ENCODE data around the gene SF3B1. TPM values are rescaled to one million over a fixed set of nuclear protein-coding genes. Genes with fewer than 3 reads are reported as not detected.

SF3B1 gene
- polyA plus RNA-seq, 3 donors = 105 to 494 (median 152) TPM

- H3K27me3 Mint-ChIP-seq (ENCODE audit: low read depth in 3 of 3) = peaks cover 0 to 7% (median 3%) of the 10 kb centered on the region in 3 donors
- no peak for DNase-seq
Measured at GRCh38 chr2:197358931-197359330, 75.9 kb downstream of the SF3B1 start.

GRCh38 chr2:197357986-197358385 lies 76.8 kb downstream of the SF3B1 start:
- Histone ChIP-seq H3K27ac (ENCODE audit: low read depth in 1 of 2, low read length in 2 of 2) (no peak overlapping the region), H3K9me3 (replicated peaks in 1 of 2; ENCODE audit: control insufficient read depth in 1 of 2, insufficient read depth in 1 of 2, low read length in 2 of 2) (no peaks in the 10 kb centered on the region), H3K79me2 (ENCODE audit: insufficient read depth, low read length) (no peaks in the 10 kb centered on the region), H3K4me3 (replicated peaks in 1 of 3; ENCODE audit: low read depth in 2 of 3, low read length in 3 of 3) (no peak overlapping the region), H3K27me3 (ENCODE audit: control insufficient read depth in 2 of 2, insufficient read depth in 2 of 2, low read length in 2 of 2) (no peaks in the 10 kb centered on the region), H2AFZ (ENCODE audit: insufficient read depth, low read depth, low read length, poor library complexity, severe bottlenecking) (no peak overlapping the region), H3K4me1 (ENCODE audit: control insufficient read depth in 1 of 2, insufficient read depth in 2 of 2, low read length in 2 of 2) (no peaks in the 10 kb centered on the region), H3K4me2 (replicated peaks; ENCODE audit: extremely low read depth, low read length, poor library complexity, severe bottlenecking) (no peak overlapping the region), H3K36me3 (replicated peaks in 1 of 2; ENCODE audit: control insufficient read depth in 1 of 2, insufficient read depth in 2 of 2, low read length in 2 of 2) (no peaks in the 10 kb centered on the region), H4K20me1 (ENCODE audit: insufficient read depth, low read length) (no peaks in the 10 kb centered on the region), H3K9ac (ENCODE audit: insufficient read depth, low read length, poor library complexity, severe bottlenecking) (no peak overlapping the region)
- Mint-ChIP-seq H3K4me3 (no peak overlapping the region), H3K9me3 (peaks cover 0 to 3% (median 0%) of the 10 kb centered on the region in 7 donors), H3K27ac (no peak overlapping the region), H3K36me3 (no peaks in the 10 kb centered on the region), H3K4me1 (peaks cover 3% of the 10 kb centered on the region), H3K27me3 (ENCODE audit: low read depth in 3 of 3) (peaks cover 0 to 7% (median 3%) of the 10 kb centered on the region in 3 donors)
- 100% methylated on average over 1 of the region's 1 CpG for WGBS (ENCODE audit: insufficient coverage)
- no peak for TF ChIP-seq CTCF (IDR thresholded peaks at IDR 0.05)
- intact Hi-C loops (cut with micrococcal nuclease) = no loop called here
- DNase-seq = no peak

More at GRCh38 chr2:197358931-197359330, 75.9 kb downstream of the SF3B1 start:
- Histone ChIP-seq H3K9me3 (replicated peaks in 1 of 2; ENCODE audit: control insufficient read depth in 1 of 2, insufficient read depth in 1 of 2, low read length in 2 of 2) (no peaks in the 10 kb centered on the region), H3K4me3 (replicated peaks in 1 of 3; ENCODE audit: low read depth in 2 of 3, low read length in 3 of 3) (no peak overlapping the region), H3K4me2 (replicated peaks; ENCODE audit: extremely low read depth, low read length, poor library complexity, severe bottlenecking) (no peak overlapping the region), H3K27ac (ENCODE audit: low read depth in 1 of 2, low read length in 2 of 2) (no peak overlapping the region), H4K20me1 (ENCODE audit: insufficient read depth, low read length) (no peaks in the 10 kb centered on the region), H3K4me1 (ENCODE audit: control insufficient read depth in 1 of 2, insufficient read depth in 2 of 2, low read length in 2 of 2) (no peaks in the 10 kb centered on the region), H2AFZ (ENCODE audit: insufficient read depth, low read depth, low read length, poor library complexity, severe bottlenecking) (no peak overlapping the region), H3K27me3 (ENCODE audit: control insufficient read depth in 2 of 2, insufficient read depth in 2 of 2, low read length in 2 of 2) (no peaks in the 10 kb centered on the region), H3K79me2 (ENCODE audit: insufficient read depth, low read length) (no peaks in the 10 kb centered on the region), H3K36me3 (replicated peaks in 1 of 2; ENCODE audit: control insufficient read depth in 1 of 2, insufficient read depth in 2 of 2, low read length in 2 of 2) (no peaks in the 10 kb centered on the region), H3K9ac (ENCODE audit: insufficient read depth, low read length, poor library complexity, severe bottlenecking) (no peak overlapping the region)
- peaks cover 3% of the 10 kb centered on the region for H3K4me1 Mint-ChIP-seq
- no peaks in the 10 kb centered on the region for H3K36me3 Mint-ChIP-seq
- WGBS (ENCODE audit: insufficient coverage) = no CpG with 5 or more reads among the region's 2 CpGs
- H3K27ac Mint-ChIP-seq = no peak overlapping the region
- no peak for TF ChIP-seq CTCF (IDR thresholded peaks at IDR 0.05)
- intact Hi-C loops (cut with micrococcal nuclease) = no loop called here
- peaks cover 0 to 3% (median 0%) of the 10 kb centered on the region in 7 donors for H3K9me3 Mint-ChIP-seq
- H3K4me3 Mint-ChIP-seq = no peak overlapping the region

Data from CD14-positive monocyte (primary cell).